Stimulated activated effector memory CD8-positive, alpha-beta T cell treated with anti-CD3 and anti-CD28 coated beads, Interleukin-12 subunit alpha, Interleukin-12 subunit beta, amount 100 ng/mL, for 72 hours (primary cell): ENCODE results near the gene IL22RA2.

Experiments used
- ATAC-seq: fragments of 150-1000 bp; cut with Tn5 transposase; 2 replicates; pipeline ENCODE4 v1.10.0; 2021
- DNase-seq, 2 donors: peaks; one replicate each; pipeline ENCODE4 v3.0.0; 2021 to 2022; ENCODE audit warnings: low spot score in 2 of 2
- H3K27ac Mint-ChIP-seq: one replicate; pipeline ENCODE4 v1.8.0; 2022; ENCODE audit warnings: mild to moderate bottlenecking, mixed read lengths
- H3K36me3 Mint-ChIP-seq: one replicate; pipeline ENCODE4 v1.8.0; 2022; ENCODE audit warnings: mild to moderate bottlenecking, mixed read lengths
- H3K4me1 Mint-ChIP-seq: one replicate; pipeline ENCODE4 v1.8.0; 2022; ENCODE audit warnings: mixed read lengths
- H3K4me3 Mint-ChIP-seq: one replicate; pipeline ENCODE4 v1.8.0; 2022; ENCODE audit warnings: mild to moderate bottlenecking, mixed read lengths
- H3K9me3 Mint-ChIP-seq: one replicate; pipeline ENCODE4 v1.8.0; 2022; ENCODE audit warnings: mixed read lengths

The IL22RA2 gene

DNA sequence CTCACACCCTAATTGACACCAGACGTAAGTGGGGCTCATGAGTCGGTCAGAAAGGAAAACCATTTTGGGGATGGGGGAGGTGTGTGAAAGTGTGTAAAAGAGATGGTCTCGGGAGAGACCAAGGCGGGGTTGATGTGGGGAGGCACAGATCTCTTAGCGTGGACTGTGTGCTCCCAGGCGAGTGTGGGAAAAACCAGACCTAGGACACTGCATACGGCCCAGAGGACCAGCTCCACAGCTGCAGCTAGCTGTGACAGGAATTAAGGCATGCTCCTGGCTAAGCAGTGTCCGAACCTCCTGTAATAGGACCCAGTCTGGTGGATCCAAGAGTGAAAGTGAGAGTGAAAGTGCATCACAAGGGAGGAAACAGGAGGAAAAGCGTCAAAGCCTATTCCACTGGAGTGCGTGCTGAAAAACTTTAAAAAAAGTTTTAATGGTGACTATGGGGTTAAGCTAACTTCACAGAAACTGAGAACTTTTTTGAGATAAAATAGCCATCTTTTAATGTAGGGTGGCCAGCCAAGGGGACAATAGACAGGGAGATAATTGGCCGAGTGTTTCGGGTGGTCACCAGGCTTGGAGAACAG, 9.6 kb downstream of the IL22RA2 start:
- ATAC-seq (no peak), DNase-seq (no peak)
- Mint-ChIP-seq H3K36me3 (peaks cover 7% of the 10 kb centered on the region), H3K9me3 (peaks cover 9% of the 10 kb centered on the region), H3K27ac (no peak overlapping the region), H3K4me3 (no peak overlapping the region), H3K4me1 (peaks cover 50% of the 10 kb centered on the region)

DNA sequence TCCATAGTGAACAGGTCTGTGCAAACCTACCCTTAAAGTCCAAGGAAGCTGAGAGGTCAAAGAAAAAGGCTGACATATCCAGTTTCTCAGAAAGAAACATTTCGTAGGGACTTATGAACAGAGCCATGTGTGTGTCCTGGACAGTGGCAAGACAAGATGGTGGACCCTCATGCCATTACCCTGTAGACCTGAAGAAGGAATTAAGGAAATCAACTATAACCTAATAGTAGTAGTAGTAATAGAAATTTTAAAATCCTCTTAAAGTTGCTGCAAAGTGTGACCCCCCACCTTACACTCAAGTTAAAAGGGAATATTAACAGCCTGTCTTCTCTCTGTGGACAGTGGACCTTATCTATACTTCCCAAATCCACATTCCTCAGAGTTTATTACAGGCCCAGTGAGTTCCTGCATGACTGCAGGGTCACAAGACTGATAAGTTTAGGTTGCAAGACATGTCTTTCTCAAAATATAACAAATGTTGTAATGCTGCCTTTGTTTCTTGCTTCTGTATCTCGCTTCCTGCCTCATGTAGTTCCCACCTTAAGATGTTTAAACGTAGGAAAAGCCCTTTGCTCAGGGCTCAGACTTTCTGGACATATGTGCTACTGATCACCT, 10.6 kb downstream of the IL22RA2 start:
- Mint-ChIP-seq H3K27ac (no peak overlapping the region), H3K4me1 (peaks cover 44% of the 10 kb centered on the region), H3K36me3 (peaks cover 7% of the 10 kb centered on the region), H3K9me3 (peaks cover 9% of the 10 kb centered on the region), H3K4me3 (no peak overlapping the region)
- ATAC-seq (no peak), DNase-seq (no peak)

DNA sequence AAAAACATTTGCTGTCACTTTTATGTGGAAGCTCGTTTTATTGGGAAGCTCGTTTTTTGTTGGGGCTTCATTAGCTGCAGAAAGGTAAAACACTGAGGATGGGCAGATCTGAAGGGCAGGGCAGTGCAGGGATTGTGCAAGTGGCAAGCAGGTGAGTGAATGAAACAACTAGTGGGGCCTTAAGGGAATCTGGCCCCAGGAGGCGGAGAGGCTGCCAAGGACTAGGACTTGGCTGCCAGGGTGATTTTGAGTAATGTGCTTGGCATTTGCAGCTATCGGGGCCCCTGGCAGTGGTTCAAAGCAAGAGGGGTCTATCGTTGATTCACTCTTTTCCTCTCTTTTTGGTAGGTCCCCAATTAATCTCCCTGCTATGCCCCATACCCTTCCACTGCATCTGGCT, 11.5 kb downstream of the IL22RA2 start:
- peaks cover 41% of the 10 kb centered on the region for H3K4me1 Mint-ChIP-seq
- H3K4me3 Mint-ChIP-seq: no peak overlapping the region
- DNase-seq (no peak), ATAC-seq (no peak)
- peaks cover 7% of the 10 kb centered on the region for H3K36me3 Mint-ChIP-seq
- peaks cover 9% of the 10 kb centered on the region for H3K9me3 Mint-ChIP-seq
- H3K27ac Mint-ChIP-seq: no peak overlapping the region

DNA sequence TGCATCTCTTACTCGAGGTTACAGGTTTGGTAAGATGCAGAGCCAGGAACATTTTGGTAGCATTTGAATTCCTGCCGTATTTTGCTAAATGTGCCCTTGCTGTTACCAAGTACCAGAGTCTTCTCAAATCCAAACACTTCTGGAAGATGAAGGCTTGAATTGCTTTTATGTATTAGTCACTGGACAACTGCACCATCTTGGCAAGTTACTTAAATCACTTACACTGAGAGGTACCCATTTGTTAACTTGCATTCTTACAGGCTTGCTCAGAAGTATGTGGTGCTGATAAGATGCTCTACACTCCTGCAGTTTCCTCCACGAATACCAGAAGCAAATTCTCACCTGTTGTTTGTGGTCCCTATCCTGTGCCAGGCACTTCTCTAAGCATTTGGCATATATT, 12.7 kb downstream of the IL22RA2 start:
- no peak for ATAC-seq
- DNase-seq: no peak
- peaks cover 11% of the 10 kb centered on the region for H3K36me3 Mint-ChIP-seq
- H3K9me3 Mint-ChIP-seq: peaks cover 9% of the 10 kb centered on the region
- H3K4me1 Mint-ChIP-seq: peaks cover 45% of the 10 kb centered on the region
- H3K27ac Mint-ChIP-seq: no peak overlapping the region
- no peak overlapping the region for H3K4me3 Mint-ChIP-seq

DNA sequence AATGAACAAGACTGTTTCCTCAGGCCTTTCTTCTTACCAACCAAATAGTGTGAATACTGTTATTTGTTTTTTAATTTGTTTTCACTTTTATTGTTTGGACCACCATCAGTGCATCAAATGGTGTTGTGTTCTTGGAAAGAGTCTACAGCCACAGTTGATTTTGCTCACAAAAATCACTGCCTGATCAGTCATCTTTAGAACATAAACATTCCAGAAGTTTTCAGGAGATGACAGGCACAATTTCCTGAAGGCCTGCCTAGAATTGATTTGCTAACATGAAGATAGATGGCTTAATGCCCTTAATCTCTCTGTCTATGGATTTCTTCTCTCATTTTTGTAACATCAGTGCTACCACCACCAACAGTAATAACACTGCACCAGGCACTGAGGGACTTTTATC, 13.5 kb downstream of the IL22RA2 start:
- H3K27ac Mint-ChIP-seq: no peak overlapping the region
- no peak for ATAC-seq
- H3K9me3 Mint-ChIP-seq: peaks cover 9% of the 10 kb centered on the region
- H3K4me3 Mint-ChIP-seq: no peak overlapping the region
- no peak for DNase-seq
- peaks cover 7% of the 10 kb centered on the region for H3K36me3 Mint-ChIP-seq
- peaks cover 43% of the 10 kb centered on the region for H3K4me1 Mint-ChIP-seq

DNA sequence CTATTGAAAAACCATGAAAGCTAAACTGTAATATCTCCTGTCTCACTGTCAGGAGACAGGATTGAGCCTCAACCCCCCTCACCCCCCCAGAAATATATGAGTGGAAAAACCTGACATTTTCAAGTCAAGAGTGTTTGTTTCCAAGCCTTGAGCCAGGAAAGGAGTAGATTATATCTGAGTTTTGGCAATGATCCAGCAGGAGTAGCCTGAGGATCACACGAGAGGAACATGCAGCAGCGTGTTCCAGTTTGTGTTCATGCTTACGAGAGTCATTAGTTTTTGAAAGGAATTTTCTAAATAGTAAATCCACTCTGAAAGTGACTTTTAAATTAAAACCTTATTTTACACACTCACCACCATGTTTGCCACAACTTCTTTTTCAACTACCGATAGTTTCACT, 15.8 kb downstream of the IL22RA2 start:
- Mint-ChIP-seq H3K27ac (no peak overlapping the region), H3K36me3 (peaks cover 7% of the 10 kb centered on the region), H3K4me3 (no peak overlapping the region), H3K9me3 (no peaks in the 10 kb centered on the region), H3K4me1 (peaks cover 27% of the 10 kb centered on the region)
- ATAC-seq (no peak), DNase-seq (no peak)

DNA sequence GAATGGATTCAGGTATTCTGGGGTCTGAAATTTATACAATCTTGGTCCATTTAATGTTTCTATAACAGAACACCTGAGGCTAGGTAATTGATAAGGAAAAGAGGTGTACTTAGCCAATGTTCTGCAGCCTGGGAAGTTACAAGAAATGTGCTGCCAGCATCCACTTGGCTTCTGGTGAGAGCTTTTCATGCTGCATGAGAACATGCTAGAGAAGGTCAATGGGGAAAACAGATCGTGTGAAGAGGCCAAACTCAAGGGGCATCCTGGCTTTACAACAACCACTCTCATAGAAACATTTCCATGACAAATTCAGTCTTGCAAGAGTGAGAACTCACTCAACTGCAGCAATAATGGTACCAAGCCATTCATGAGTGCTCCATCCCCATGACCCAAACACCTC, 16.8 kb downstream of the IL22RA2 start:
- Mint-ChIP-seq H3K27ac (no peak overlapping the region), H3K4me3 (no peak overlapping the region), H3K9me3 (no peaks in the 10 kb centered on the region), H3K4me1 (peaks cover 27% of the 10 kb centered on the region), H3K36me3 (peaks cover 7% of the 10 kb centered on the region)
- ATAC-seq: no peak
- no peak for DNase-seq

- H3K9me3 Mint-ChIP-seq: no peaks in the 10 kb centered on the region
- DNase-seq: peak; percentile 24 to 63
- peaks cover 20% of the 10 kb centered on the region for H3K4me1 Mint-ChIP-seq
- ATAC-seq: peak; percentile 99
- H3K4me3 Mint-ChIP-seq: peak overlapping the region; percentile 34
- peak overlapping the region; percentile 81 for H3K27ac Mint-ChIP-seq
- peaks cover 7% of the 10 kb centered on the region for H3K36me3 Mint-ChIP-seq
Measured at GRCh38 chr6:137155830-137156229, 17.6 kb downstream of the IL22RA2 start.

DNA sequence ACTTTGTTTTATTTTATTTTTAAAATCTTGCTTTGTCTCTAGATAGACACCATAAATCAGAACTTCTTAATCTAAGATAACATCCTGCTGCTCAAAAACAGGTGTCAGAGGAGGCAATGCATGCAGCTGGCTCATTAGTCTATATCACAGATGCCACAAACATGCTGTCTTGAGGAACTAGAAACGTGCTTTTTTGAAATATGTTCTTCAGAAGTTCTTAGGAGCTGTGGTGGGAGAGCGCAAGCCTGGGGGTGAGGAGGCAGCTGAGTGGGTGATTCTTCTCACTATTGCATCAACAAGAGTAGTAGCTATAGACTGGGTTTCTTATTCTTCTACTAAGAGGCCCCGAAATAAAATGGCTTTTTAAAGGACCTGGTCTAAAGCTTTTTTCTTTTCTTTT, 23.4 kb downstream of the IL22RA2 start:
- no peak for ATAC-seq

GRCh38 chr6:137149035-137149393, 24.4 kb downstream of the IL22RA2 start:
- no peak overlapping the region for H3K4me3 Mint-ChIP-seq

More for the DNA sequence above, 23.4 kb downstream of the IL22RA2 start:
- DNase-seq: no peak
- no peaks in the 10 kb centered on the region for H3K36me3 Mint-ChIP-seq
- H3K9me3 Mint-ChIP-seq: no peaks in the 10 kb centered on the region
- H3K27ac Mint-ChIP-seq: no peak overlapping the region
- H3K4me1 Mint-ChIP-seq: no peaks in the 10 kb centered on the region
- no peak overlapping the region for H3K4me3 Mint-ChIP-seq

DNA sequence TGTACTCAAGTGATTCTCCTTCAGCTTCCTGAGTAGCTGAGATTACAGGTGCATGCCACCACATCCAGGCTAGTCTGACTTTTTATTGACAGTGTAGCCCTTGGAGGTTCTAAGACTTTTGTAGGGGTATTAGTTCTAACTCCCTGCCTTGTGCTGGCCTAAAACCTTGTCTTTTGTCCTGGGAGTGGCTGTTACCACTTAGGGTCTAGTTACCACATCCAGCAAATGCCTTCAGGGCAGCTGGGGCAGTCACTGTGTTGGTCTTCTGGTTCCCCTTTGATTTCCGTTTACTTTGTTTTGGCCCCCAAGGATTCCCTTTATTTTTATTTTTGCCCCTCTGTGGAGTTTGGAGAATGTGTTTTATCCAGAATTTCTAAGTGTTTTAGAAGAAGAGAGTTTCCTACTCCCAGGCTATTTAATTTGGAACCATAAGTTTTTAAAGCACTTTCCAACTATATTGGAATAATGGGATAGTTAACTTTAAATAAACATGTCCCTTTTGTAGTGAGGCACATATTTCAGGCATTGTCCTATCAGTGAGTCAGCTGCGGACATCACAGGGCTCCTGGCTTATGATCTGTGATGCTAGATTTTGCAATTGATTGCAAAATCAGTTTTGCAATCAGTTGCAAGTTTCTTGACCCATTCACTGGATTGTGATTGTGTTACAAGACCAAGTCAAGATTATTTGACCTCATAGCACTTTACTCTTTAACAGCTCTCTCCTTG, 25.0 kb downstream of the IL22RA2 start:
- no peak overlapping the region for H3K27ac Mint-ChIP-seq
- no peak for DNase-seq

More at GRCh38 chr6:137149035-137149393, 24.4 kb downstream of the IL22RA2 start:
- ATAC-seq (no peak), DNase-seq (no peak)
- H3K9me3 Mint-ChIP-seq: no peaks in the 10 kb centered on the region
- H3K36me3 Mint-ChIP-seq: no peaks in the 10 kb centered on the region
- no peaks in the 10 kb centered on the region for H3K4me1 Mint-ChIP-seq
- H3K27ac Mint-ChIP-seq: no peak overlapping the region

GRCh38 chr6:137147195-137147594, 26.2 kb downstream of the IL22RA2 start:
- no peaks in the 10 kb centered on the region for H3K36me3 Mint-ChIP-seq
- no peak for ATAC-seq

More for the DNA sequence above, 25.0 kb downstream of the IL22RA2 start:
- Mint-ChIP-seq H3K36me3 (no peaks in the 10 kb centered on the region), H3K4me3 (no peak overlapping the region), H3K9me3 (no peaks in the 10 kb centered on the region), H3K4me1 (no peaks in the 10 kb centered on the region)
- no peak for ATAC-seq

DNA sequence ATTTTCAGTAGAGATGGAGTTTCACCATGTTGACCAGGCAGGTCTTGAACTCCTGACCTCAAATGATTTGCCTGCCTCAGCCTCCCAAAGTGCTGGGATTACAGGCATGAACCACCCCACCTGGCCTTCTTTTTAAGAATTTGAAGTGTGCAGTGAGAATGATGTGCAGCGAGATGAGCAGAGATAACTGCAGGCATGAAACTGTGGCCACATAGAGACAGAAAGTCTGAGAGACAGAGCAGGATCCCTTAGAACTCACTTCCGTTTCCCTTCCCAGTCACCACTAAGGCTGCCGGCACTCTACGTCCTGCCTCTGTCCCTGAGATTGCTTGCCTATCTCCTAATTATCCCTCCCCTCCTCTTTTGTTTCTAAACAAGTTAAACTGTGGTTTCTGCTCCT, 27.2 kb downstream of the IL22RA2 start:
- H3K4me3 Mint-ChIP-seq: no peak overlapping the region
- no peaks in the 10 kb centered on the region for H3K9me3 Mint-ChIP-seq
- no peak overlapping the region for H3K27ac Mint-ChIP-seq
- peaks cover 6% of the 10 kb centered on the region for H3K4me1 Mint-ChIP-seq
- no peak for ATAC-seq
- no peaks in the 10 kb centered on the region for H3K36me3 Mint-ChIP-seq
- DNase-seq: no peak

More at GRCh38 chr6:137147195-137147594, 26.2 kb downstream of the IL22RA2 start:
- Mint-ChIP-seq H3K4me1 (peaks cover 6% of the 10 kb centered on the region), H3K4me3 (no peak overlapping the region), H3K27ac (no peak overlapping the region), H3K9me3 (no peaks in the 10 kb centered on the region)
- no peak for DNase-seq

- no peaks in the 10 kb centered on the region for H3K9me3 Mint-ChIP-seq
- peaks cover 6% of the 10 kb centered on the region for H3K4me1 Mint-ChIP-seq
- H3K27ac Mint-ChIP-seq: no peak overlapping the region
- no peak for DNase-seq
- no peak for ATAC-seq
- no peaks in the 10 kb centered on the region for H3K36me3 Mint-ChIP-seq
- H3K4me3 Mint-ChIP-seq: no peak overlapping the region
Measured at GRCh38 chr6:137145421-137145820, 28.0 kb downstream of the IL22RA2 start.

DNA sequence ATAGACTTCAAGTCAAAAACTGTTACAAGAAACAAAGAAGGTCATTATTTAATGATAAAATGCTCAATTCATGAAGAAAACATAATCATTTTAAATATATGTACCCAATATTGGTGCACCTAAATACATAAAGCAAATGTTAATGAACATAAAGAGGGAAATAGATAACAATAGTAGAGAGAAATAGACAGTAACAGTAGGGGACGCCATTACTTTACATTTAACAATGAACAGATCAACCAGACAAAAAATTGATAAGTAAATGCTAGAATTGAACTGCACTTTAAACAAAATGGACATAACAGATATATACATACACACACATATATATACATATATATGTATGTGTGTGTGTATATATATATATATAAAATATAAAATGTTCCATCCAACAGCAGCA, 37.4 kb downstream of the IL22RA2 start:
- Mint-ChIP-seq H3K9me3 (peaks cover 11% of the 10 kb centered on the region), H3K27ac (no peak overlapping the region), H3K4me3 (no peak overlapping the region), H3K36me3 (no peaks in the 10 kb centered on the region), H3K4me1 (no peaks in the 10 kb centered on the region)
- DNase-seq (no peak), ATAC-seq (no peak)

GRCh38 chr6:137134483-137134882, 39.0 kb downstream of the IL22RA2 start:
- Mint-ChIP-seq H3K36me3 (no peaks in the 10 kb centered on the region), H3K4me3 (no peak overlapping the region)

More at GRCh38 chr6:137134483-137134882, 39.0 kb downstream of the IL22RA2 start:
- H3K4me1 Mint-ChIP-seq: no peaks in the 10 kb centered on the region
- H3K9me3 Mint-ChIP-seq: peaks cover 11% of the 10 kb centered on the region
- ATAC-seq (no peak), DNase-seq (no peak)
- H3K27ac Mint-ChIP-seq: no peak overlapping the region
